MCF 10A (cell line): ENCODE data around the gene FAM219B. TPM values are rescaled to one million over a fixed set of nuclear protein-coding genes. Genes with fewer than 3 reads are reported as not detected.

Experiments
- BruUV-seq: library from RNA; stranded (reverse); fragments of 400-500 nt; replicated peaks from 2 replicates; lab custom pipeline; 2021; lab: Mats Ljungman, UMichigan
- CTCF ChIA-PET: fragments of 300-600 bp; sonication (Branson Sonifier 250); formaldehyde crosslinking; extraction: SDS; loops from one replicate; lab custom pipeline; 2021; ENCODE audit warnings: antibody characterized with exemption, inconsistent platforms; lab: Yijun Ruan, JAX
- POLR2A ChIA-PET: fragments of 300-600, 350-650 bp; sonication (Branson Sonifier 250); formaldehyde crosslinking; extraction: SDS; loops from one replicate; lab custom pipeline; 2020; ENCODE audit warnings: antibody characterized with exemption, inconsistent platforms; lab: Yijun Ruan, JAX
- DNase-seq: peaks from one replicate; pipeline ENCODE4 v3.0.0-alpha.2; 2018; ENCODE audit not compliant: unreplicated experiment
- H3K27ac Mint-ChIP-seq: one replicate; pipeline ENCODE4 v1.8.0; 2022; ENCODE audit warnings: mild to moderate bottlenecking, low read depth, mixed read lengths; ENCODE audit not compliant: unreplicated experiment
- H3K27me3 Mint-ChIP-seq: one replicate; pipeline ENCODE4 v1.8.0; 2022; ENCODE audit warnings: mixed read lengths; ENCODE audit not compliant: insufficient read depth, unreplicated experiment
- H3K36me3 Mint-ChIP-seq: one replicate; pipeline ENCODE4 v1.8.0; 2022; ENCODE audit warnings: mild to moderate bottlenecking, moderate library complexity, mixed read lengths; ENCODE audit not compliant: insufficient read depth, unreplicated experiment
- H3K4me1 Mint-ChIP-seq: one replicate; pipeline ENCODE4 v1.8.0; 2022; ENCODE audit warnings: mixed read lengths; ENCODE audit not compliant: insufficient read depth, unreplicated experiment
- H3K4me3 Mint-ChIP-seq: one replicate; pipeline ENCODE4 v1.8.0; 2022; ENCODE audit warnings: mild to moderate bottlenecking, moderate library complexity, mixed read lengths; ENCODE audit not compliant: unreplicated experiment
- H3K9me3 Mint-ChIP-seq: one replicate; pipeline ENCODE4 v1.8.0; 2022; ENCODE audit warnings: mixed read lengths; ENCODE audit not compliant: unreplicated experiment
- intact Hi-C: fragments of 100-400 bp; cut with micrococcal nuclease; formaldehyde crosslinking; loops from 2 replicates; pipeline ENCODE4 v1.14.1; 2022
- total RNA-seq: library from RNA; stranded (reverse); gene quantifications from 2 replicates; pipeline ENCODE4 v1.2.3, GENCODE V29; 2022
- TF ChIP-seq, protein P1 (sequence below): fragments of 200-600 bp; IDR thresholded peaks from one replicate; pipeline ENCODE4 v1.8.0; 2022; ENCODE audit warnings: antibody characterized with exemption, mild to moderate bottlenecking; ENCODE audit not compliant: unreplicated experiment

Gene FAM219B
- total RNA-seq, 1 experiment from 2014 or later, result 62.9 TPM

DNA sequence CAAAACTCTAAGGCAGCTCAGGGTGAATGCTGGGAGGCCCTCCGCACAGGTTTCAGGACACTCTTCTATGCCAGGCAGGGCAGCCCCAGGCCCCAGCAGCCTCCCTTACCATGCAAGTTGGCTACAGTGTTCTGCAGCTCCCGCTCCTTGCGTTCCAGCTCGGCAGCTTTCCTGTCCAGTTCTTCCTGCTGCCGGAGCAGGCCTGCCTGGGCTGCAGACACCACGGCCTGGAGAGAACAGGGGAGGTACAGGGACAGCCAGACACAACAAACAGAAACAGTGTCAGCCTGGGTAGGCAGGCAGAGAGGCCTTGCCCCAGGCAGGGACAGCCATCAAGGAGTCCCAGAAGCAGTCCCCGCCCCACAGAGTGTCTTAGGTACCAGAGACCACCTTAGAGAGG is 54.7 kb downstream of the FAM219B start:
- no peak overlapping the region for H3K27ac Mint-ChIP-seq
- H3K27me3 Mint-ChIP-seq, result no peaks in the 10 kb centered on the region
- ChIA-PET POLR2A (interaction anchor here (1.0 kb wide), 1 partner anchor 19 kb away, joined by 4 read pairs; no protein-coding TSS in a partner anchor), CTCF (interaction anchor here (0.6 to 1.7 kb wide), 3 partner anchors 50 to 90 kb away, joined by 3 to 8 read pairs (median 7); no protein-coding TSS in a partner anchor)
- H3K9me3 Mint-ChIP-seq, result no peaks in the 10 kb centered on the region
- intact Hi-C loops, result no loop called here
- no peak overlapping the region for H3K4me3 Mint-ChIP-seq
- BruUV-seq, result no TSS peak
- TF ChIP-seq, protein P1, sequence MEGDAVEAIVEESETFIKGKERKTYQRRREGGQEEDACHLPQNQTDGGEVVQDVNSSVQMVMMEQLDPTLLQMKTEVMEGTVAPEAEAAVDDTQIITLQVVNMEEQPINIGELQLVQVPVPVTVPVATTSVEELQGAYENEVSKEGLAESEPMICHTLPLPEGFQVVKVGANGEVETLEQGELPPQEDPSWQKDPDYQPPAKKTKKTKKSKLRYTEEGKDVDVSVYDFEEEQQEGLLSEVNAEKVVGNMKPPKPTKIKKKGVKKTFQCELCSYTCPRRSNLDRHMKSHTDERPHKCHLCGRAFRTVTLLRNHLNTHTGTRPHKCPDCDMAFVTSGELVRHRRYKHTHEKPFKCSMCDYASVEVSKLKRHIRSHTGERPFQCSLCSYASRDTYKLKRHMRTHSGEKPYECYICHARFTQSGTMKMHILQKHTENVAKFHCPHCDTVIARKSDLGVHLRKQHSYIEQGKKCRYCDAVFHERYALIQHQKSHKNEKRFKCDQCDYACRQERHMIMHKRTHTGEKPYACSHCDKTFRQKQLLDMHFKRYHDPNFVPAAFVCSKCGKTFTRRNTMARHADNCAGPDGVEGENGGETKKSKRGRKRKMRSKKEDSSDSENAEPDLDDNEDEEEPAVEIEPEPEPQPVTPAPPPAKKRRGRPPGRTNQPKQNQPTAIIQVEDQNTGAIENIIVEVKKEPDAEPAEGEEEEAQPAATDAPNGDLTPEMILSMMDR, result no peak
- peaks cover 50% of the 10 kb centered on the region for H3K36me3 Mint-ChIP-seq
- no peak for DNase-seq
- H3K4me1 Mint-ChIP-seq, result no peaks in the 10 kb centered on the region

DNA sequence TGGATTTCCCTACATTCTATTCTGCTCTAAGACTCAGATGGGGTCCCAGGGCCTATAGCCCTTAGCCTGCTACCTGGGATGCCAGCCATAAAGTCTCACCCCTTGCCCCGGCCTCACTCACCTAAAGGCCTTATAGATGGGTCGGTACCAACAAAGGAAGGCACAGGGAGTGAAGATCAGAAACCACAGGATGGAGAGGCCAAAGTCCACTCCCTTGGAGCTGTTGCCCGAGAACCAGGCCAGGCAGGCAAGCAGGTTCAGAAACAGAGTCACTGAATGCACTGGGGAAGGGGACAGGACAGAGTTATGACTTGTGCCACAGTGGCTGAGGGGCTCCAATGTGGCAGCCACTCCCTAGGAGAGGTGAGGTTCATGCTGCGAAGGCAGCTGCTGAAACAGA is 56.3 kb downstream of the FAM219B start:
- Mint-ChIP-seq H3K4me3 (no peak overlapping the region), H3K27ac (no peak overlapping the region), H3K9me3 (no peaks in the 10 kb centered on the region), H3K27me3 (no peaks in the 10 kb centered on the region), H3K4me1 (no peaks in the 10 kb centered on the region), H3K36me3 (peaks cover 53% of the 10 kb centered on the region)
- no peak for DNase-seq
- CTCF ChIA-PET, result no interaction called here
- intact Hi-C loops, result no loop called here
- POLR2A ChIA-PET, result no interaction called here
- no TSS peak for BruUV-seq
- TF ChIP-seq, protein P1, result no peak

Other genes starting within 250 kb of the FAM219B start
- gene EDC3, start 210.8 kb downstream of the FAM219B start, total RNA-seq, result 42.8 and 53.3 TPM in 2 replicates
- gene CYP1A1, start 181.3 kb downstream of the FAM219B start, total RNA-seq, result not detected in 2 replicates
- not detected in 2 replicates for gene CYP1A2, start 158.0 kb downstream of the FAM219B start, total RNA-seq
- 50.4 and 65.3 TPM in 2 replicates for gene CSK, start 124.8 kb downstream of the FAM219B start, total RNA-seq
- 0.23 TPM in 1 of 2 replicates, not detected in the other for gene LMAN1L, start 94.0 kb downstream of the FAM219B start, total RNA-seq
- gene CPLX3, start 80.2 kb downstream of the FAM219B start, total RNA-seq, result not detected in 2 replicates
- 27.6 and 31.3 TPM in 2 replicates for gene ULK3, start 63.7 kb downstream of the FAM219B start, total RNA-seq
- gene SCAMP2, start 33.5 kb downstream of the FAM219B start, total RNA-seq, result 64.4 and 67.7 TPM in 2 replicates
- 30.8 and 31.4 TPM in 2 replicates for gene MPI, start 16.8 kb downstream of the FAM219B start, total RNA-seq
- gene COX5A, start 31.2 kb upstream of the FAM219B start, total RNA-seq, result 295 and 339 TPM in 2 replicates
- 0.17 TPM in 1 of 2 replicates, not detected in the other for gene RPP25, start 49.9 kb upstream of the FAM219B start, total RNA-seq
- 0.54 and 0.96 TPM in 2 replicates for gene SCAMP5, start 88.7 kb upstream of the FAM219B start, total RNA-seq
- 20.3 and 25.1 TPM in 2 replicates for gene PPCDC, start 116.7 kb upstream of the FAM219B start, total RNA-seq